SU-DHL-6 (cell line): ENCODE measurements around the gene SIK3.

Source experiments
- H2AFZ ChIP-seq: fragments of 200-600 bp; sonication (generic); 2 replicates; pipeline ENCODE4 v1.6.1; 2014; ENCODE audit warnings: low read depth, mild to moderate bottlenecking, moderate library complexity, mixed read lengths, antibody characterized with exemption, low read length; ENCODE audit not compliant: severe bottlenecking
- H3F3A ChIP-seq: fragments of 200-600 bp; shearing (Covaris generic); 2 replicates; pipeline ENCODE4 v1.6.0; 2016; ENCODE audit warnings: antibody characterized with exemption, mild to moderate bottlenecking; ENCODE audit not compliant: insufficient read depth
- H3K27ac ChIP-seq: fragments of 200-600 bp; sonication (generic); 2 replicates; pipeline ENCODE4 v1.5.1; 2016; ENCODE audit warnings: low read depth, mild to moderate bottlenecking, low read length, moderate library complexity, mixed read lengths
- H3K27me3 ChIP-seq: fragments of 200-600 bp; sonication (generic), shearing (Covaris generic); 2 replicates; pipeline ENCODE4 v1.6.0; 2014; ENCODE audit warnings: mild to moderate bottlenecking, low read length
- H3K36me3 ChIP-seq: fragments of 200-600 bp; sonication (generic); 2 replicates; pipeline ENCODE4 v1.6.1; 2014; ENCODE audit warnings: mild to moderate bottlenecking, low read length, mixed read lengths
- H3K4me2 ChIP-seq: fragments of 300-600, 200-600 bp; shearing (Covaris generic), sonication (generic); 2 replicates; pipeline ENCODE4 v1.6.0; 2014; ENCODE audit warnings: low read length, low read depth, mild to moderate bottlenecking; ENCODE audit not compliant: poor library complexity, severe bottlenecking
- H3K4me3 ChIP-seq: fragments of 200-600 bp; sonication (generic); 2 replicates; pipeline ENCODE4 v1.5.1; 2014; ENCODE audit warnings: antibody characterized with exemption, low read length, mild to moderate bottlenecking, mixed read lengths; ENCODE audit not compliant: insufficient read depth, poor library complexity, severe bottlenecking
- H3K79me2 ChIP-seq: fragments of 200-600 bp; sonication (generic); 2 replicates; pipeline ENCODE4 v1.6.1; 2014; ENCODE audit warnings: mild to moderate bottlenecking, low read length, moderate library complexity; ENCODE audit not compliant: insufficient read depth
- H3K9ac ChIP-seq: fragments of 200-600 bp; sonication (generic); 2 replicates; pipeline ENCODE4 v1.7.0; 2014; ENCODE audit warnings: mild to moderate bottlenecking, low read length
- H3K9me2 ChIP-seq: fragments of 200-600 bp; sonication (generic); replicated peaks from 2 replicates; pipeline ENCODE4 v1.6.1; 2014; ENCODE audit warnings: low read length; ENCODE audit not compliant: insufficient read depth
- H3K9me3 ChIP-seq: fragments of 200-600 bp; sonication (generic); 2 replicates; pipeline ENCODE4 v1.6.1; 2014; ENCODE audit warnings: low read length, mixed read lengths; ENCODE audit not compliant: insufficient read depth
- H4K20me1 ChIP-seq: fragments of 200-600 bp; sonication (generic); 2 replicates; pipeline ENCODE4 v1.6.1; 2014; ENCODE audit warnings: low read depth, mild to moderate bottlenecking, antibody characterized with exemption, low read length, moderate library complexity, mixed read lengths
- EZH2phosphoT487 ChIP-seq: fragments of 200-600 bp; sonication (generic), shearing (Covaris generic); conservative IDR thresholded peaks from 2 replicates; pipeline ENCODE4 v1.6.1; 2018; ENCODE audit warnings: mild to moderate bottlenecking, antibody characterized with exemption, low read length, moderate library complexity, mixed read lengths
- TF ChIP-seq, protein P1 (sequence below): fragments of 200-600 bp; sonication (generic); IDR thresholded peaks from one replicate; pipeline ENCODE4 v1.5.1; 2017; ENCODE audit warnings: antibody characterized with exemption, mild to moderate bottlenecking, low read length, moderate library complexity; ENCODE audit not compliant: insufficient read depth, poor library complexity, severe bottlenecking

The SIK3 gene

DNA sequence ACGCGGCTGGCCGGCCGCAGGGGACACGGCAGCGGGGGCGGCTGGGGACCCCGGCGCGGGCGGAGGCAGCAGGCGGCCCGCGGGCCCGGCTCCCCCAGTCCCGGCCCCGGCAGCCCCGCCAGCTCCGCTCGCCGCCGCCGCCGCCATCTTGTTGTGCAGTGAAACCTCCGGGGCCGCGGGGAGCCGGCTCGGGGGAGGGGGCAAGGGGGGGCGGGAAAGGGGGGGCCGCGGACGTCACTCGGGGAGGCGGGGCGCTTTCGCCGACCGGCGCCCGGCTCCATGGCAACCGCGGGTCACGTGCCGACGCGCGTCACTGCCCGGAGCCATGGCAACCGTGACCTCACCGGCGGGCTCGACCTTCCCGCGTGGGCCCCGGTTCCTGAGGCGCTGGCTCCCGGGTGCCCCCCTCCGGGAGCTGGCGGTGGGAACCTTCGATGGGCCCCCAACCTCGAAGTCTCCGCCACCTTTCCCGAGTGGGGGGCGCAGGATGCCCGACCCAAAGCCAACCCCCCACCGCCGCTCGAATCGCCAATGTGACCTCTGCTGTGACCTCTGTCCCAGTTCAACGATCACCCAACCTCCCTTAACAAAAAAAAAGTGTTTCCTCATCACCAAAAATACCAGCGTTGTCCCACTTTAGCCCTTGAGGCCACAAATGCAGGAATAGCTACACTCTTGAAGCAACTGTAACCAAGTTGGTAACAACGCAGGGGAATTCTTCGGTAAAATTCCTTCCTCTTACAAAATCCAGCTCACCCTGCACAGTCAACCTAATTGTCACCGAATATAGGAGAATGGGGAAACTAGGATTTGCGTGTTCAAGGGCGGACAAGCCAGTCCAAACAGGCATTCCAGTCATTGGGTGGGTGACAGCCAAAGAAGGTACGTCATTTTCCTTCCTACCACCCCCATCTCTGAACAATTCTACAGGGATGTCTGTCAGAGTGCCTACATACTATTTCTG is at the start of gene SIK3:
Gene SIK3, minus strand, starts transcription at position 160 of the 964 bp plus-strand sequence. Its CDS starts 13 bp downstream, at position 147.
- Histone ChIP-seq H3K9me3 (no peaks in the 10 kb centered on the region), H3K79me2 (peaks cover 43% of the 10 kb centered on the region), H3K4me3 (peak within 1 kb of the TSS; percentile 84), H3K27ac (no peak within 1 kb of the TSS; the same call in 1 of the 2 replicates), H3K9ac (peak within 1 kb of the TSS; percentile 74), H3K36me3 (no peaks in the 10 kb centered on the region), H3K9me2 (no peaks in the 10 kb centered on the region), H2AFZ (peak within 1 kb of the TSS; percentile 79), H3F3A (peaks cover 7% of the 10 kb centered on the region), H3K4me2 (peak within 1 kb of the TSS; percentile 73), H4K20me1 (peaks cover 5% of the 10 kb centered on the region; the same call in 1 of the 2 replicates), H3K27me3 (no peaks in the 10 kb centered on the region)
- no peak for TF ChIP-seq EZH2phosphoT487
- TF ChIP-seq, protein P1, sequence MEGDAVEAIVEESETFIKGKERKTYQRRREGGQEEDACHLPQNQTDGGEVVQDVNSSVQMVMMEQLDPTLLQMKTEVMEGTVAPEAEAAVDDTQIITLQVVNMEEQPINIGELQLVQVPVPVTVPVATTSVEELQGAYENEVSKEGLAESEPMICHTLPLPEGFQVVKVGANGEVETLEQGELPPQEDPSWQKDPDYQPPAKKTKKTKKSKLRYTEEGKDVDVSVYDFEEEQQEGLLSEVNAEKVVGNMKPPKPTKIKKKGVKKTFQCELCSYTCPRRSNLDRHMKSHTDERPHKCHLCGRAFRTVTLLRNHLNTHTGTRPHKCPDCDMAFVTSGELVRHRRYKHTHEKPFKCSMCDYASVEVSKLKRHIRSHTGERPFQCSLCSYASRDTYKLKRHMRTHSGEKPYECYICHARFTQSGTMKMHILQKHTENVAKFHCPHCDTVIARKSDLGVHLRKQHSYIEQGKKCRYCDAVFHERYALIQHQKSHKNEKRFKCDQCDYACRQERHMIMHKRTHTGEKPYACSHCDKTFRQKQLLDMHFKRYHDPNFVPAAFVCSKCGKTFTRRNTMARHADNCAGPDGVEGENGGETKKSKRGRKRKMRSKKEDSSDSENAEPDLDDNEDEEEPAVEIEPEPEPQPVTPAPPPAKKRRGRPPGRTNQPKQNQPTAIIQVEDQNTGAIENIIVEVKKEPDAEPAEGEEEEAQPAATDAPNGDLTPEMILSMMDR: no peak

DNA sequence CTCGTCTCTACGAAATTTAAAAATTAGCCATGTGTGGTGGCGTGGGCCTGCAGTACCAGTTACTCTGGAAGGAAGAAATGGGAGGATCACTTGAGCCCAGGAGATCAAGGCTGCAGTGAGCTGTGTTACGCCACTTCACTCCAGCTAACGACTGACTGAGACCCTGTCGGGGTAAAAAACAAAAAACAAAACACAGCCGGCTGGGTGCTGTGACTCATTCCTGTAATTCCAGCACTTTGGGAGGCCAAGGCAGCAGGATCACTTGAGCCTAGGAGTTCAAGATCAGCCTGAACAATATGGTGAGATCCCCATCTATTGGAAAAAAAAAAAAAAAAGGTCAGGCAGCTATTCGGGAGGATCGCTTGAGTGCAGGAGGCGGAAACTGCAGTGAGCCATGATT is 48.3 kb upstream of the SIK3 start:
- no peaks in the 10 kb centered on the region; the same call in 1 of the 2 replicates for H3F3A ChIP-seq
- H3K27me3 ChIP-seq: no peaks in the 10 kb centered on the region
- peaks cover 11% of the 10 kb centered on the region; the same call in 1 of the 2 replicates for H3K36me3 ChIP-seq
- H3K27ac ChIP-seq: no peak overlapping the region
- no peaks in the 10 kb centered on the region for H3K9me3 ChIP-seq
- no peak overlapping the region for H3K4me3 ChIP-seq
- TF ChIP-seq EZH2phosphoT487: no peak
- TF ChIP-seq, protein P1: no peak
- peaks cover 30% of the 10 kb centered on the region for H4K20me1 ChIP-seq
- peaks cover 72% of the 10 kb centered on the region for H3K79me2 ChIP-seq
- H3K4me2 ChIP-seq: no peak overlapping the region
- H2AFZ ChIP-seq: no peak overlapping the region
- H3K9me2 ChIP-seq: no peaks in the 10 kb centered on the region
- no peak overlapping the region for H3K9ac ChIP-seq

DNA sequence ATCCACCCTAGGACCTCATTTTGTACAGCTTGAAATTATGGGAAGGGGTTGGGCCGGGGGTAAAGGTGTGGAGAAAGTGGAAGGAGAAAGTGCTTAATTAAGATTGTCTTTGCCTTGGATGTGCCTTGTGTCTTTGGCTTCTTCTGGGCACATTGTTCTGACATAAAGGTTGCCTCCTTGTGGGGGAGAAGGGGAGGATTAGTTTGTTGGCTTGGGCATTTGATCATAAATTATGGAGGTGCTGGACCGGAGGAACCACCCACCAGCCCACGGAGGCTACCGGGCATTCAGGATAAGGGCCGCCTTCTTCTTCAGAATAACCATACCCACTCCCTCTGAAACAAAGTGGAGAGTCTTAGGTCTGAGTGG is 47.1 kb upstream of the SIK3 start:
- no peaks in the 10 kb centered on the region; the same call in 1 of the 2 replicates for H3F3A ChIP-seq
- TF ChIP-seq, protein P1: no peak
- no peak for TF ChIP-seq EZH2phosphoT487
- H3K4me2 ChIP-seq: peak overlapping the region; percentile 94
- H3K79me2 ChIP-seq: peaks cover 61% of the 10 kb centered on the region
- no peaks in the 10 kb centered on the region for H3K9me2 ChIP-seq
- no peak overlapping the region for H2AFZ ChIP-seq
- no peaks in the 10 kb centered on the region for H3K27me3 ChIP-seq
- peaks cover 26% of the 10 kb centered on the region for H4K20me1 ChIP-seq
- H3K36me3 ChIP-seq: peaks cover 11% of the 10 kb centered on the region; the same call in 1 of the 2 replicates
- H3K9ac ChIP-seq: peak overlapping the region; percentile 71
- peak overlapping the region; percentile 40; the same call in 1 of the 2 replicates for H3K27ac ChIP-seq
- peak overlapping the region; percentile 73 for H3K4me3 ChIP-seq
- no peaks in the 10 kb centered on the region for H3K9me3 ChIP-seq
